HepG2 (cell line): ENCODE measurements around the gene CHCT1.

Experiments
- CBX5 ChIP-seq: sonication (generic); formaldehyde crosslinking; IDR thresholded peaks from 2 replicates; pipeline ENCODE4 v1.4.0; 2020; ENCODE audit warnings: missing genetic modification reagents, borderline replicate concordance
- HOXA5 ChIP-seq: sonication (generic); formaldehyde crosslinking; IDR thresholded peaks from 2 replicates; pipeline ENCODE4 v1.4.0; 2020; ENCODE audit warnings: missing genetic modification reagents
- PATZ1 ChIP-seq: sonication (generic); formaldehyde crosslinking; IDR thresholded peaks from 2 replicates; pipeline ENCODE4 v1.4.0; 2020; ENCODE audit warnings: missing genetic modification reagents
- ZBTB1 ChIP-seq: sonication (generic); formaldehyde crosslinking; IDR thresholded peaks from 2 replicates; pipeline ENCODE4 v1.4.0; 2020; ENCODE audit warnings: missing genetic modification reagents, borderline replicate concordance
- ZNF614 ChIP-seq: IDR thresholded peaks from 2 replicates; pipeline ENCODE4 v1.6.1; 2018; ENCODE audit warnings: missing biosample characterization, missing genetic modification reagents, inconsistent platforms, borderline replicate concordance
- ZNF746 ChIP-seq: sonication (generic); formaldehyde crosslinking; IDR thresholded peaks from 2 replicates; pipeline ENCODE4 v1.8.0; 2022; ENCODE audit warnings: mild to moderate bottlenecking, missing genetic modification reagents

GRCh38 chr17:60455378-60455777 is 33.1 kb downstream of the CHCT1 start:
- no peak for TF ChIP-seq PATZ1
- TF ChIP-seq CBX5 (CRISPR knock-in tag): no peak
- TF ChIP-seq ZNF746 (CRISPR knock-in tag): no peak
- TF ChIP-seq HOXA5: no peak
- TF ChIP-seq ZBTB1 (CRISPR knock-in tag): no peak
- TF ChIP-seq ZNF614 (CRISPR knock-in tag): no peak
